ENCODE results near the gene ZNF628. TPM values are rescaled to one million over a fixed set of nuclear protein-coding genes. Genes with fewer than 3 reads are reported as not detected.
"Not testable (repeated sequence)": the region's sequence is repeated elsewhere in the genome, so short reads cannot be mapped to it uniquely, and the experiment has no call there.

Gene ZNF628
- total RNA-seq, 1 donor = 2.9 TPM

DNA sequence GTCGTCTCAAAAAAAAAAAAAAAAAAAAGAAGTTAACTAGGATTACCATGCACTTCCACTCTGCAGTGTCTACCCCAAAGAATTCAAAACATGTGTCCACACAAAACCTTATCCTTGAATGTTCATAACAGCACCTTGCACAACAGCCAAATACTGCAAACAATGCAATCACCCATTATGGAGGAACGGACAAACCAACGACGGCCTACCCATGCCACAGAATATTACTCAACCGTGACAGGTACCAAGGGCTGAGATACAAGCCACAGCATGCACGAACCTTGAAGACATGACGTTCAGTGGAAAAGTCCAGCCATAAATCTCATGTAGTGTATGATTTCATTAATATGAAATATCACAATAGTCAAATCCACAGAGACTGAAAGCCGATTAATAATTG lies 30.4 kb upstream of the ZNF628 start:
- peak; percentile 32 for DNase-seq (ENCODE audit: insufficient read length, low spot score, missing footprints)
- H3K27me3 ChIP-seq (ENCODE audit: insufficient read depth, low read length) = peaks cover 72% of the 10 kb centered on the region
- no peak overlapping the region for H3K4me3 ChIP-seq (ENCODE audit: insufficient read depth, low read length)
- no peaks in the 10 kb centered on the region for H3K79me2 ChIP-seq (ENCODE audit: insufficient read depth, low read length)
- H4K20me1 ChIP-seq (ENCODE audit: insufficient read depth, low read length) = no peaks in the 10 kb centered on the region
- no peaks in the 10 kb centered on the region for H3K9me3 ChIP-seq (ENCODE audit: low read depth, low read length)
- TF ChIP-seq, protein P1, sequence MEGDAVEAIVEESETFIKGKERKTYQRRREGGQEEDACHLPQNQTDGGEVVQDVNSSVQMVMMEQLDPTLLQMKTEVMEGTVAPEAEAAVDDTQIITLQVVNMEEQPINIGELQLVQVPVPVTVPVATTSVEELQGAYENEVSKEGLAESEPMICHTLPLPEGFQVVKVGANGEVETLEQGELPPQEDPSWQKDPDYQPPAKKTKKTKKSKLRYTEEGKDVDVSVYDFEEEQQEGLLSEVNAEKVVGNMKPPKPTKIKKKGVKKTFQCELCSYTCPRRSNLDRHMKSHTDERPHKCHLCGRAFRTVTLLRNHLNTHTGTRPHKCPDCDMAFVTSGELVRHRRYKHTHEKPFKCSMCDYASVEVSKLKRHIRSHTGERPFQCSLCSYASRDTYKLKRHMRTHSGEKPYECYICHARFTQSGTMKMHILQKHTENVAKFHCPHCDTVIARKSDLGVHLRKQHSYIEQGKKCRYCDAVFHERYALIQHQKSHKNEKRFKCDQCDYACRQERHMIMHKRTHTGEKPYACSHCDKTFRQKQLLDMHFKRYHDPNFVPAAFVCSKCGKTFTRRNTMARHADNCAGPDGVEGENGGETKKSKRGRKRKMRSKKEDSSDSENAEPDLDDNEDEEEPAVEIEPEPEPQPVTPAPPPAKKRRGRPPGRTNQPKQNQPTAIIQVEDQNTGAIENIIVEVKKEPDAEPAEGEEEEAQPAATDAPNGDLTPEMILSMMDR (IDR thresholded peaks at IDR 0.05; ENCODE audit: extremely low read depth, low read depth, low read length) = no peak
- no peaks in the 10 kb centered on the region for H3K4me1 ChIP-seq (ENCODE audit: insufficient read depth, low read length)
- H3K27ac ChIP-seq (ENCODE audit: low read depth, low read length) = no peak overlapping the region
- no peaks in the 10 kb centered on the region for H3K36me3 ChIP-seq (ENCODE audit: insufficient read depth, low read length)
- H2AFZ ChIP-seq (ENCODE audit: low read length) = no peak overlapping the region
- no peak overlapping the region for H3K4me2 ChIP-seq (ENCODE audit: insufficient read depth, low read length)

- H2AFZ ChIP-seq (ENCODE audit: low read length) = no peak overlapping the region
- TF ChIP-seq, protein P1 (IDR thresholded peaks at IDR 0.05; ENCODE audit: extremely low read depth, low read depth, low read length) = no peak
- no peak overlapping the region for H3K27ac ChIP-seq (ENCODE audit: low read depth, low read length)
- H3K27me3 ChIP-seq (ENCODE audit: insufficient read depth, low read length) = peaks cover 72% of the 10 kb centered on the region
- no peak overlapping the region for H3K4me2 ChIP-seq (ENCODE audit: insufficient read depth, low read length)
- H3K4me1 ChIP-seq (ENCODE audit: insufficient read depth, low read length) = no peaks in the 10 kb centered on the region
- H3K79me2 ChIP-seq (ENCODE audit: insufficient read depth, low read length) = no peaks in the 10 kb centered on the region
- no peaks in the 10 kb centered on the region for H3K36me3 ChIP-seq (ENCODE audit: insufficient read depth, low read length)
- H3K4me3 ChIP-seq (ENCODE audit: insufficient read depth, low read length) = no peak overlapping the region
- DNase-seq (ENCODE audit: insufficient read length, low spot score, missing footprints) = peak; percentile 96
- no peaks in the 10 kb centered on the region for H4K20me1 ChIP-seq (ENCODE audit: insufficient read depth, low read length)
- H3K9me3 ChIP-seq (ENCODE audit: low read depth, low read length) = no peaks in the 10 kb centered on the region
These were observed 28.8 kb upstream of the ZNF628 start for GRCh38 chr19:55447421-55448174.

- H4K20me1 ChIP-seq (ENCODE audit: insufficient read depth, low read length); H2AFZ ChIP-seq (ENCODE audit: low read length); H3K4me1 ChIP-seq (ENCODE audit: insufficient read depth, low read length); DNase-seq (ENCODE audit: insufficient read length, low spot score, missing footprints); H3K4me3 ChIP-seq (ENCODE audit: insufficient read depth, low read length); H3K9me3 ChIP-seq (ENCODE audit: low read depth, low read length); H3K27ac ChIP-seq (ENCODE audit: low read depth, low read length); H3K79me2 ChIP-seq (ENCODE audit: insufficient read depth, low read length); H3K4me2 ChIP-seq (ENCODE audit: insufficient read depth, low read length); H3K36me3 ChIP-seq (ENCODE audit: insufficient read depth, low read length): not testable (repeated sequence)
- peaks cover 70% of the 10 kb centered on the region for H3K27me3 ChIP-seq (ENCODE audit: insufficient read depth, low read length)
These were observed 28.3 kb upstream of the ZNF628 start for GRCh38 chr19:55448175-55448490.

DNA sequence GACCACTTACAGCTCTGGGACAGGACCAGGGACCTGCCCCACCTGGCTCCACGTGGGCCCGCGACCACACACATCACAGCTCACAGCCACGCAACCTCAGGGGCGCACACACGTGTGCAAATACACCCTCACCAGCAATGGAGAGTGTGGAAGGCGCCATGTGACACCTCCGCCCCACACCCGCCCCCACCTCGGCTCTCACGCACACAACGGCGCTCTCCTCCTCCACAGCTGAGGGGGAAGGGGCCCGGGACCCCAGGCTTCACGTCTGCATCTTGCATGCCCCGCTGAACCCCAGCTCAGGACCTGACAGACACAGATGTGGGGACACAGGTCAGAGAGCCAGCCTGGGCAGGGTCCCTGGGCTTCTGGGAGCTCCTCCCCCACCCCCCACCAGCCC lies 26.9 kb upstream of the ZNF628 start:
- Histone ChIP-seq H3K27me3 (ENCODE audit: insufficient read depth, low read length) (peaks cover 59% of the 10 kb centered on the region), H3K9me3 (ENCODE audit: low read depth, low read length) (no peaks in the 10 kb centered on the region), H2AFZ (ENCODE audit: low read length) (no peak overlapping the region)

More for the DNA sequence above, 26.9 kb upstream of the ZNF628 start:
- TF ChIP-seq, protein P1 (IDR thresholded peaks at IDR 0.05; ENCODE audit: extremely low read depth, low read depth, low read length) = no peak
- Histone ChIP-seq H3K79me2 (ENCODE audit: insufficient read depth, low read length) (no peaks in the 10 kb centered on the region), H3K4me1 (ENCODE audit: insufficient read depth, low read length) (no peaks in the 10 kb centered on the region), H3K4me3 (ENCODE audit: insufficient read depth, low read length) (no peak overlapping the region), H4K20me1 (ENCODE audit: insufficient read depth, low read length) (peaks cover 16% of the 10 kb centered on the region), H3K36me3 (ENCODE audit: insufficient read depth, low read length) (no peaks in the 10 kb centered on the region), H3K27ac (ENCODE audit: low read depth, low read length) (no peak overlapping the region), H3K4me2 (ENCODE audit: insufficient read depth, low read length) (no peak overlapping the region)
- no peak for DNase-seq (ENCODE audit: insufficient read length, low spot score, missing footprints)
